EH (cell line): ENCODE results near the gene BCAS3.
"Not testable (repeated sequence)": the region's sequence is repeated elsewhere in the genome, so short reads cannot be mapped to it uniquely, and the experiment has no call there.

Experiments used
- DNase-seq: peaks from one replicate; pipeline ENCODE4 v3.0.0-alpha.2; 2015; ENCODE audit warnings: low read depth

BCAS3 gene

GRCh38 chr17:60886731-60887613, 209.3 kb downstream of the BCAS3 start:
- not testable (repeated sequence) for DNase-seq

- DNase-seq, result no peak
Measured at GRCh38 chr17:60887614-60888028, 210.0 kb downstream of the BCAS3 start.

GRCh38 chr17:60888812-60889709, 211.4 kb downstream of the BCAS3 start:
- DNase-seq, result peak; percentile 32

- DNase-seq, result no peak
Measured at GRCh38 chr17:60891149-60891548, 213.5 kb downstream of the BCAS3 start.

- DNase-seq, result no peak
Measured at GRCh38 chr17:60893475-60893874, 215.8 kb downstream of the BCAS3 start.

GRCh38 chr17:60896996-60897395, 219.3 kb downstream of the BCAS3 start:
- no peak for DNase-seq

- DNase-seq, result no peak
Measured at GRCh38 chr17:60899115-60899514, 221.5 kb downstream of the BCAS3 start.

GRCh38 chr17:60900688-60901087, 223.0 kb downstream of the BCAS3 start:
- DNase-seq, result no peak

GRCh38 chr17:60901242-60901641, 223.6 kb downstream of the BCAS3 start:
- DNase-seq, result peak; percentile 31

- peak; percentile 90 for DNase-seq
Measured at GRCh38 chr17:60901806-60902205, 224.2 kb downstream of the BCAS3 start.

GRCh38 chr17:60902399-60902798, 224.7 kb downstream of the BCAS3 start:
- peak; percentile 45 for DNase-seq

- DNase-seq, result no peak
Measured at GRCh38 chr17:60904582-60904981, 226.9 kb downstream of the BCAS3 start.

- DNase-seq, result no peak
Measured at GRCh38 chr17:60905709-60906108, 228.1 kb downstream of the BCAS3 start.

GRCh38 chr17:60908324-60908723, 230.7 kb downstream of the BCAS3 start:
- no peak for DNase-seq

- peak; percentile 22 for DNase-seq
Measured at GRCh38 chr17:60909405-60909804, 231.8 kb downstream of the BCAS3 start.

- DNase-seq, result no peak
Measured at GRCh38 chr17:60910415-60910814, 232.8 kb downstream of the BCAS3 start.

- peak; percentile 18 for DNase-seq
Measured at GRCh38 chr17:60914078-60914477, 236.4 kb downstream of the BCAS3 start.

- DNase-seq, result no peak
Measured at GRCh38 chr17:60916043-60916442, 238.4 kb downstream of the BCAS3 start.

- no peak for DNase-seq
Measured at GRCh38 chr17:60920107-60920506, 242.5 kb downstream of the BCAS3 start.

- DNase-seq, result no peak
Measured at GRCh38 chr17:60923000-60923399, 245.3 kb downstream of the BCAS3 start.

- DNase-seq, result peak; percentile 32
Measured at GRCh38 chr17:60926466-60927183, 249.0 kb downstream of the BCAS3 start.

- DNase-seq, result no peak
Measured at GRCh38 chr17:60933739-60934138, 256.1 kb downstream of the BCAS3 start.
